GM18507 (cell line): ENCODE data around the gene FTSJ3.
"Not testable (repeated sequence)": the region's sequence is repeated elsewhere in the genome, so short reads cannot be mapped to it uniquely, and the experiment has no call there.

ENCODE experiments used
- DNase-seq: peaks from one replicate; pipeline ENCODE4 v3.0.0; 2011; ENCODE audit warnings: low read depth; ENCODE audit not compliant: insufficient read length; ENCODE audit errors: extremely low spot score
- FAIRE-seq: peaks from 2 replicates; lab custom pipeline; 2011; peaks lifted over from hg19 to GRCh38; lab: Jason Lieb, UNC

The FTSJ3 gene, protein sequence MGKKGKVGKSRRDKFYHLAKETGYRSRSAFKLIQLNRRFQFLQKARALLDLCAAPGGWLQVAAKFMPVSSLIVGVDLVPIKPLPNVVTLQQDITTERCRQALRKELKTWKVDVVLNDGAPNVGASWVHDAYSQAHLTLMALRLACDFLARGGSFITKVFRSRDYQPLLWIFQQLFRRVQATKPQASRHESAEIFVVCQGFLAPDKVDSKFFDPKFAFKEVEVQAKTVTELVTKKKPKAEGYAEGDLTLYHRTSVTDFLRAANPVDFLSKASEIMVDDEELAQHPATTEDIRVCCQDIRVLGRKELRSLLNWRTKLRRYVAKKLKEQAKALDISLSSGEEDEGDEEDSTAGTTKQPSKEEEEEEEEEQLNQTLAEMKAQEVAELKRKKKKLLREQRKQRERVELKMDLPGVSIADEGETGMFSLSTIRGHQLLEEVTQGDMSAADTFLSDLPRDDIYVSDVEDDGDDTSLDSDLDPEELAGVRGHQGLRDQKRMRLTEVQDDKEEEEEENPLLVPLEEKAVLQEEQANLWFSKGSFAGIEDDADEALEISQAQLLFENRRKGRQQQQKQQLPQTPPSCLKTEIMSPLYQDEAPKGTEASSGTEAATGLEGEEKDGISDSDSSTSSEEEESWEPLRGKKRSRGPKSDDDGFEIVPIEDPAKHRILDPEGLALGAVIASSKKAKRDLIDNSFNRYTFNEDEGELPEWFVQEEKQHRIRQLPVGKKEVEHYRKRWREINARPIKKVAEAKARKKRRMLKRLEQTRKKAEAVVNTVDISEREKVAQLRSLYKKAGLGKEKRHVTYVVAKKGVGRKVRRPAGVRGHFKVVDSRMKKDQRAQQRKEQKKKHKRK

DNA sequence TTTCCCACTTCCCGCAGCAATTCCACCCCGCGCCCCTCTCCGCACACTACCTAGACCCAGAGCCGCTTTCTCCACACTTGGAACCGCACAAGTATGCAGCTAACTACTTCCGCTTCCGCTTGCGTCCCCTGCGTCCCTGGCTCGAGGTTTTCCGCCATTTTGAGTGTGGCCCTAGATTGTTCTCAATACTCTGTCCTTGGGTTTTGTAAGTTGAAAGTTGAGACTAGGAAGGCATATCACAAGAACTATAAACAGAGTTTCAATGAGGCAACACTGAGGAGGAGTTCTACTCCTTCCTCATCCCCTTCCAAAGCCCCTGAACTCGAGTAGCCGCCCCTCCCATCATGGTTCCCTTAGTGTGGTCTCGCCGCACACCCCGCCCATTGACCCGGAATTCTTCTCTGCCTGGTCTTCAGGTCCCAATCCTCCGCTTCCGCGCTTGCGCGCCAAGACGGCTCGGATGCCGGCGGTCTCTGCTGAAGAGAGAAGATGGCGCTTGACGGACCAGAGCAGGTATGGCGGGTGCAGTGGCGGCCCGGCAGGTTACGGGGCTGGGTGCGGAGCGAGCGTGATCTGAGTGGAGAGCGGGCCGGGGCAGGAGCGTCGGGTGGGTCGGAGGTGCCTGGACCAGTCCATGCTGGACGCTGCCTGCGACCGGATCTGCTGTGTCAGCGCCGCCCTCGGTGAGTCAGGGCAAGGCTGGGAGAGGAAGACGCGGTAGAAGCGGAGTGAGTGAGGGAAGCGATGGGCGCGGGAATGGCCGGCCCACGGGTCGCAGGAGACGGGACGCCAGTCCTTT, at the start of gene FTSJ3, which contains the start of gene PSMC5:
FTSJ3 (minus strand) TSS at position 662 of the 799 bp plus-strand sequence. CDS start 761 bp downstream, outside the sequence.
PSMC5 (plus strand) TSS at position 430 of the 799 bp plus-strand sequence; CDS start at position 490, 60 bp downstream.
- DNase-seq (peak; percentile 80), FAIRE-seq (peak; percentile 97)

DNA sequence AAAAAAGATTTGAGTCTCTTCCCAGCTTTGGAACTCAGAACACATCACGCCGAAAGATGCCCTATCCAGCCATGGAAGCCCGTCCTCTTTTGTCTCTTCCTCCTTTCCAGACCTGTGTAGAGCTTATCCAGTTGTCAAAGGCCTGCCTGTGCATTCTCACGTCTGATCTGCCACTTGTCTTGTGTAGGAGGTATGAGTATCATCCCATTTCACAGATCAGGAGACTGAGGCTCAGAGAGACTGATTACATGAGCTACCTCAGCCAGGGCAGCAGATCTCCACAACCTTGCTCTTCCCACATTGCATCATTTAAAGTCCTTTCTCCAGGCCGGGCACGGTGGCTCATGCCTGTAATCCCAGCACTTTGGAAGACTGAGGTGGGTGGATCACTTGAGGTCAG, 47.2 kb upstream of the FTSJ3 start:
- not testable (repeated sequence) for FAIRE-seq, DNase-seq

DNA sequence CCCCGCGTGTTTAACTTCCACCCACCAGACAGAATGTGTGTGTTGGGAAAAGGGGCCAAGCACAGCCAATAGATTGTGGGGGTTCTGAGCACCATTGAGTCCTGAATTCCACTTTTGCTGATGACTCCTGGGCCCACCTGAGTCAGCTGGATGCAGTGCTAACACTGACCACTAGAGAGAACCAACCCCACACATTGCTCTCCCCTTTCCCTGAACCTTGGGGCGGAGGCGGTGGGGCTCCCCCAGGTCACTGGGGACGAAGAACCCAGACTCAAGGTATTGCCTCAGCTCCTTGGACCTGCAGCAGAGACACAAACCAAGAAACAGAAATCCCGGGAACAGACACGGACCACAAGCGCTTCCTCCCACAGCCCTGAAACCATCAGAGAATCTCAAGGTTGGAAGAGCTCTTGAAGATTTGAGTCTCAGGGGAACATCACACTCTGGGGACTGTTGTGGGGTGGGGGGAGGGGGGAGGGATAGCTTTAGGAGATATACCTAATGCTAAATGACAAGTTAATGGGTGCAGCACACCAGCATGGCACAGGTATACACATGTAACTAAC, 46.7 kb upstream of the FTSJ3 start:
- not testable (repeated sequence) for FAIRE-seq, DNase-seq

DNA sequence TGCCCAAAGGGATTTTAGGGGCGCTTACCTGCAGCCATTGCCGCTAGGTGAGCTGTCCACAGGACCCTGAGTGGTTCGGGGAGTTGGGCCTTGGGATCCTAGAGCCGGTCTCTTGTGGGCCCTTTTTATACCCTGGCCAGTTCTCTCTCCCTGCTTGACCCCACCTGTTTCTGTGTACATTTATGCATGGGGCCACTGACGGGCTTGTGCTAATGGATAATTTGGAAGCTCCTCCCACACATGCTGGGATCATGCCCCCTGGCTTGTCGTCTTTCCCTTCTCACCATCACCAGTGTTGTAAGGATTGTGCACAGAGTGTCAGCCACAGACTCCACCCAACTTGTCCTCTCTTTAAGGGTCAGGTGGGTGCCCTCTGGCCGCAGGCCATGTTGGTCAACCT, 46.1 kb upstream of the FTSJ3 start, which contains the start of gene CSH2:
CSH2 (minus strand) TSS at position 101 of the 400 bp plus-strand sequence; CDS start at position 38, 63 bp downstream.
- not testable (repeated sequence) for FAIRE-seq, DNase-seq

DNA sequence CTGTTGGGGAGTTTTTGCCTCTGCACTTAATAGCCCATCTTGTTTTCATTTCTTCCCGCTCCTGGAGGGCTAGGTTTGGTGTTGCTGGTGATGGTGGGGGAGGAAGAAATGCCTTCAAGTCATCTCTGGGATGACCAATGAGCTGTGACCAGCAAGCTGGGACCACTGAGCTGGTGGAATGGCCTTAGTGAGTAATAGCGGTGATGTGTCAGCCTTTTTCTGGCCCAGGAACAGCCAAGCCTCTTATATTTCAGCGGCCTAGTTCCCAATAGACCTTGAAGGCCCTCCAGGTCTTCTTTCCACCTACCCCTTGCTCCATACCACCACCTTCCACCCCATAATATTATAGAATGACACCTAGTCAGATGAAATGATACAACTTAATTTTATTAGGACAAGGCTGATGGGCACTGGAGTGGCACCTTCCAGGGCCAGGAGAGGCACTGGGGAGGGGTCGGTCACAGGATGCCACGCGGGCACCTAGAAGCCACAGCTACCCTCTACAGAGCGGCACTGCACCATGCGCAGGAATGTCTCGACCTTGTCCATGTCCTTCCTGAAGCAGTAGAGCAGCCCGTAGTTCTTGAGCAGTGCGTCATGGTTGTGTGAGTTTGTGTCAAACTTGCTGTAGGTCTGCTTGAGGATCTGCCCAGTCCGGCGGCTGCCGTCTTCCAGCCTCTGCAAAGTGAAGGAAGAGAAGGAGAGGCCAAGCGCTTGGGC, 44.3 kb upstream of the FTSJ3 start:
- not testable (repeated sequence) for DNase-seq, FAIRE-seq

DNA sequence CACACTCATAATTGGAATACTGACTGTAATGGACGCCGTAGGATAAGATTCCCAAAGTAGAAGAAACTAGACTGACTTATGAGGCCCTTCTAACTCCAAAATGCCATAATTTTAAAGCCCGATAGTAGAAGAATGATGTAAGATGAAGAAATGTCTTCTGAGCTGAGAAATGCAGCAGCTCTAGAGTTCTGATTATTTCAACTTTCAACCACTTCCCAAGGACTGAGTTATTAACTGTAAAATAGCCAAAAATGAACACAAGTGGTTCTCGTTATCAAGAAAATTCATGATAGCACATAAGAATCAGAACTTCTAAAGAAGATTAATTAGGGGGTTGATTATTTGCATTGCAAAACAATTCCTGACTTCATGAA, 42.8 kb upstream of the FTSJ3 start:
- FAIRE-seq, DNase-seq: not testable (repeated sequence)

DNA sequence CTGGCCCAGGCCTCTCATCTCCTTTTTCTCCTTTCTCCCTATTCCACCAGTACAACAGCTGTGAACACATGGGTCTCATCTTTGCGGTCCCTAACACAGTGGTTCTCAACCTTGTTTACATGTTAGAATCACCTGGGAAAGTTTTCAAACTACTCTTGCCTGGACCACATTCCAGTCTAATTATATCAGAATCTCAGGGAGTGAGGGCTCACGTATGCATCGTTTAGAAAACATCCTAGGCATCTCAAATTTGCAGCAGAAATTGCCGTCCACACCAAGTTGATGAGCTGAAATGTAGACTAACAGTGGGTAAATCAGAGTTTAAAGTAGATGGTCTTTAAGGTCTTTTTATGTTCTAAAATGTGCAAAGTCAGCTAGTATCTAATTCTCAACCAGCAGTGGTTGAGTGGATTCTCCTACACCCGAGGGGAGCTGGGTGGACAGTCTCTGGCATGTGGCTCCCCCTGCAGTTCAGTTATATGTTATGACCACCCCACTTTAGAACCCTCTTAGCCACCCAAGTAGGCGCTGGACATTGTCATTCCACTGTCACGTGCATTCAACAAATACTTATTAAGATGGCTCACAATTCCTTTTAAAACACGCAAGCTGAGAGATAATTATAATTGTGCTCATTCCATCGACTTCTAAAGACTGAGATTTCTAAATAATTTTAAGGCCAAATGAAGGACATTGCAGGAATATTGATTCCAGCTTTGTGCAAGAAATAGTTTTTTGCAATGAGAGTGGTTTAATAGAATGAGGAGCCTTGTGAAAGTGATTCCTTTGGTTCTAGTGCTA, 42.2 kb upstream of the FTSJ3 start:
- FAIRE-seq, DNase-seq: not testable (repeated sequence)

DNA sequence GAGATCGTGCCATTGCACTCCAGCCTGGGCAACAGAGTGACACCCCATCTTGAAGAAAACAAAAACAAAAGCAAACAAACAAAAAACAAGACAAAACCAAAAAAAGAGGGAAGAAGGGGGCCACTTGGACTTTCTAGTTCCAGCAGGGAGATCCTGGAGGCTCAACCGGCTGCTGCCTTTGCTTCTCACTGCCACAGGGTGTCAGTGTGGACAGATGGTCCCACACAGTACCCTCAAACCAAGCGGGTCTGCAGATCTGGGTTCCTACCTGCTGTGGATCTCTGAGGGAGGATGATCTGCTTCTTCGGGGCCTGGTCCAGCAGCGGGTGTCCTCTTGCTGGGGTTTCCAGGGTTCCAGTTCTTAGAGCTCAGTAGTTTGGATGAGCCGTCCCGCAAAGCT, 39.2 kb upstream of the FTSJ3 start:
- FAIRE-seq, DNase-seq: not testable (repeated sequence)

DNA sequence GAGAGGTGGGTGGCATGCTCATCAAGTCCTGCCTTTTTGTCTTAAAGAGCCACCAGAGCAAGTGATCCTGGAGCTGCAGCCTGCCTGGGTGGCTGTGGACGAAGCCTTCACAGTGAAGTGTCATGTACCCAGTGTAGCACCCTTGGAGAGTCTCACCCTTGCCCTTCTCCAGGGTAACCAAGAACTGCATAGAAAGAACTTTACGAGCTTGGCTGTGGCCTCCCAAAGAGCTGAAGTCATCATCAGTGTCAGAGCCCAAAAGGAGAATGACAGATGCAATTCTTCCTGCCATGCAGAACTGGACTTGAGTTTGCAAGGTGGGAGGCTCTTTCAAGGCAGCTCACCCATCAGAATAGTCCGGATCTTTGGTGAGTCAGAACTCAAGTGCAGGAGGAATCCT, 31.8 kb upstream of the FTSJ3 start:
- no peak for DNase-seq
- no peak for FAIRE-seq

DNA sequence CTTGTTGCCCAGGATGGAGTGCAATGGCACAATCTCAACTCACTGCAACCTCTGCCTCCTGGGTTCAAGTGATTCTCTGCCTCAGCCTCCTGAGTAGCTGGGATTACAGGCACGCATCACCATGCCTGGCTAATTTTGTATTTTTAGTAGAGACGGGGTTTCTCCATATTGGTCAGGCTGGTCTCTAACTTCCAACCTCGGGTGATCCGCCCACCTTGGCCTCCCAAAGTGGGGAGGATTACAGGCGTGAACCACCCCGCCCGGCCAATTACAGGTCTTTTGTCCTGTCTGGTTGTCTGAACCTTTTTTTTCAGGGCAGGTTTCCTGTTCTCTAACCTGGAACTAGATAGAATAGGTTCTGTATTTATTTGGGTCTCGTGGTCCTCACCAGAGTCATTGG, 29.0 kb upstream of the FTSJ3 start:
- not testable (repeated sequence) for FAIRE-seq, DNase-seq

DNA sequence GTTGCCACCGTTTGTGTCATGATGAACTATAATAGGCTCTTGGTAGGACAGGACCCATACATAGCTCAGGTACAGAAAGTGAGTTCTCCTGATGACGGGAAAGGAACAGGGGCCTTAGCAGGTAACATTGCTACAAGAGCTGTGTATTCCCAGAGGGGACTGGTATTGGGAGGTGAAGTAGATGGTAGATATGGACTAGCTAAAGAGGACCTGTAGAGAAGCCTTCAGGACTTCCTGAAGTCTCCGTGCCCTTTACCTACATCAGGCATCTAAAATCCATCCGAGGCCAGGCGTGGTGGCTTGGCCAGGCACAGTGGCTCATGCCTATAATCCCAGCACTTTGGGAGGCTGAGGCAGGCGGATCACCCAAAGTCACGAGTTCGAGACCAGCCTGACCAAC, 27.7 kb upstream of the FTSJ3 start:
- DNase-seq (no peak), FAIRE-seq (no peak)

DNA sequence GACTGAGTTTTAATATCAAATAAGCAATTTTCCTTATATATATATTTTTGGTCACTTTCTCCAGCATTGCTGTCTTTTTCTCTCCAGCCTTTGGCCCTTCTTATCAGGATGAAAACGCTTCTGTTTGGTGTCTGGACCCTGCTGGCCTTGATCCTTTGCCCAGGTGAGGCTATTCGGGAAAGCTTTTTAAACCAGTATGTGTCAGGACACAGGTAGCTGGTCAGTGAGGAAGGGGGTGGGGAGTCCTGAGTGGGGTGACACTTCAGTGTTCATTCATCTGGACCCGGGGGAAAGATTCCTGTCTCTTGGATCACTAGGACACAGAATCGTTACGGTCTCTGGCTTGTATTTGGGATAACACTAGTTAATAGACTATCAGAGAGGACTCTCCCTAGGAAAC, 27.2 kb upstream of the FTSJ3 start:
- FAIRE-seq (no peak), DNase-seq (no peak)

DNA sequence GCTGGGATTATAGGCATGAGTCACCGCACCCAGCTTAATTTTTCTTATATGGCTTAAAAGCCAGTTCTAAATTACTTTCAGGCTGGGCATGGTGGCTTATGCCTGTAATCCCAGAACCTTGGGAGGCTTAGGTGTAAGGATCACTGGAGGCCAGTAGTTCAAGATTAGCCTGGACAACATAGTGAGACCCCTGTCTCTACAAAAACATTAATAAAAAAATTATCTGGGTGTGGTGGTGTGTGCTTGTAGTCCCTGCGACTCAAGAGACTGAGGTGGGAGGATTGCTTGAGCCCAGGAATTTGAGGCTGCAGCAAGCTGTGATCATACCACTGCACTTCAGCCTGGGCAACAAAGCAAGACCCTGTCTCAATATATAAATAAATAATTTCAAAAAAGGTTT, 25.8 kb upstream of the FTSJ3 start:
- DNase-seq (no peak), FAIRE-seq (no peak)

DNA sequence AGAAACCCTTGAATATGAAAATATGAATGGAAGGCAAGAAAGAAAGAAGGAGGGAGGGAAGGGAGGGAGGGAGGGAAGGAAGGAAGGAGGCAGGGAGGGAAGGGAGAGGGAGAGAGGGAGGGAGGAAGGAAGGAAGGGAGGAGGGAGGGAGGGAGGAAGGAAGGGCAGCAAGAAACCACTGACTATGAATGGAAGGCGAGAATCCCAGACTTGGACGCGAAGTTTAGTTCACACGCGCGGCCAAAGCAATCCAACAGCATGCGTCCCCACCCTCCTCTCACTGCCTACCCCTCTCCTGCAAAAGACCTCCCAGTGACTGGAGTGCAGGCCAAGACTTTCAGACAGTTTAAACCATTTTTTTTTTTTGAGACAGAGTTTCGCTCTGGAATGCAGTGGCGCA, 22.9 kb upstream of the FTSJ3 start:
- FAIRE-seq: no peak

DNA sequence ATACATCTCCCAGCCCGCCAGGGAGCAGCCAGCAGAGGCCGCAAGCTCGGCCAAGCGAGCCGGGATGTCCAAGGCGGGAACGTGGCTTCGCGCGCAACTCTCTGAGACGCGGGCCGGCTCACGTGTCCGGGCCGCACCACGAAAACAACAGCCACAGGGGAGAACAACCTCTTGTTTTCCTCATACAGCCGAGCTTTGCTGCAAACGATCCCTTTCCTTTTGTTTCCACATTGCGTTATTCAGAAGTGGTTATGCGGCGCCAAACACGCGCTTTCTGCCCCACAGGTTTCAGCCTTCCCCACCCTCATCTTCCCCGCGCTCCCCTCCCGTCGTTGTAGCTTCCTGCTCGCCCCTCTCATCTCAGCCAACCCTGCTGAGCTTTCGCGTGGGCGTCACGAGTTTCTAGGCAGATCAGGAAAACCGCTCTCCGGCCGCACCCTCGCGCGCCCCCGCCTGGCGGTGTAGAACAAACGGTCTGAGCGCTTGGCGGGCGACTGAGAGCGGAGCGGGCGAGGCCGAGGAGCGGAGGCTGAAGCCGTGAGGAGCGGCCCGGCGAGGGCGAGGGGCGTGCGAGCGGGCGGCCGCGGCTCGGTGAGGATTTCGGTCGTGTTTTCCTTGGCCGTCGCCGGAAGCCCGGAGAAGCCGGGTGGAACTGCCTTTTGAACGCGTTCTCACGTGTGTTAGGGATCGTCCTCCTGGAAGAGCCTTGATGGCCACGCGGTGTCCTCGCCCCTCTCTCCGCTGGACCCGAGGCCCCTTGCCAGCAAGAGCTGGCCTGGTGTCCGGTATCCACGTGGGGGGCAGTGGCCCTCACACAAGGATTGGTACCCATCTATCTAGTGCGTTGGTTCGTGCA, 21.6 kb upstream of the FTSJ3 start:
- DNase-seq: peak; percentile 91
- FAIRE-seq: peak; percentile 81

More for the DNA sequence above, 22.9 kb upstream of the FTSJ3 start:
- no peak for DNase-seq

DNA sequence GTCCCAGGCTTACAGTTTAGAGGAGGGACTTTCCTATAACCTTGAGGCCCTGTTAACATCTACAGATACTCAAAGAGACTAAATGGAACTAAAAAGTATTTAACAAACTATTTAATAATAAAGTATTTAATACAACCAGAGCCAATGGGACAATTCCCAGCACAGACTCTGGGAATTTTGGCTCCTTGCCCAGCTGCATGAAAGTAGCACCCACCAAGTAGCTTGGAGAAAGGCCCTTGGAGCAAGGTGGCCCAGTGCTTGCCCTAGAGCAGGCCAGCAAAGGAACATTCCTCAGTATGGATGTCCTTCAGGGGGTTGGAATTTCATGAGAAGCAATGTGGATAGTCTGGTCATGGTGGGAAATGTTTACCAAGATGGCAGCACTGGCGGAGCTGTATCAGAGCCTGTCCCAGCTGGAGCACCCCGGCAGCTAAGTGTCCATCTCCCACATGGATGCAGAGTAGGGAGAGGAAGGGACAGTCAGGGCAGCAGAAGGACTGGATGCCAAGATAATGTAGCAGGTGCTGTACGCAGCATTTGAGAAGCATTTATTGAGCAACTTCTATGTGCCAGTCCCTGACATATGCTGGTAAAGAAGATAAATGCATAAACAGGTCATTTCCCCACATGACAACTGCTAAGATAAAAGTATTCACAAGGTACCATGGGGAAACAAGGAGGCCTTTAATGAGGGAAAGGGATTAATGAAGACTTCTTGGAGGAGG, 20.2 kb upstream of the FTSJ3 start:
- DNase-seq (no peak), FAIRE-seq (no peak)
